ENCODE data around the gene ZNF281. TPM values are rescaled to one million over a fixed set of nuclear protein-coding genes. Genes with fewer than 3 reads are reported as not detected.

The ZNF281 gene, protein sequence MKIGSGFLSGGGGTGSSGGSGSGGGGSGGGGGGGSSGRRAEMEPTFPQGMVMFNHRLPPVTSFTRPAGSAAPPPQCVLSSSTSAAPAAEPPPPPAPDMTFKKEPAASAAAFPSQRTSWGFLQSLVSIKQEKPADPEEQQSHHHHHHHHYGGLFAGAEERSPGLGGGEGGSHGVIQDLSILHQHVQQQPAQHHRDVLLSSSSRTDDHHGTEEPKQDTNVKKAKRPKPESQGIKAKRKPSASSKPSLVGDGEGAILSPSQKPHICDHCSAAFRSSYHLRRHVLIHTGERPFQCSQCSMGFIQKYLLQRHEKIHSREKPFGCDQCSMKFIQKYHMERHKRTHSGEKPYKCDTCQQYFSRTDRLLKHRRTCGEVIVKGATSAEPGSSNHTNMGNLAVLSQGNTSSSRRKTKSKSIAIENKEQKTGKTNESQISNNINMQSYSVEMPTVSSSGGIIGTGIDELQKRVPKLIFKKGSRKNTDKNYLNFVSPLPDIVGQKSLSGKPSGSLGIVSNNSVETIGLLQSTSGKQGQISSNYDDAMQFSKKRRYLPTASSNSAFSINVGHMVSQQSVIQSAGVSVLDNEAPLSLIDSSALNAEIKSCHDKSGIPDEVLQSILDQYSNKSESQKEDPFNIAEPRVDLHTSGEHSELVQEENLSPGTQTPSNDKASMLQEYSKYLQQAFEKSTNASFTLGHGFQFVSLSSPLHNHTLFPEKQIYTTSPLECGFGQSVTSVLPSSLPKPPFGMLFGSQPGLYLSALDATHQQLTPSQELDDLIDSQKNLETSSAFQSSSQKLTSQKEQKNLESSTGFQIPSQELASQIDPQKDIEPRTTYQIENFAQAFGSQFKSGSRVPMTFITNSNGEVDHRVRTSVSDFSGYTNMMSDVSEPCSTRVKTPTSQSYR
- polyA plus RNA-seq (2011; rRNA removed), result 14.9 and 17.7 TPM in 2 replicates
- 23.0 and 24.6 TPM in 2 replicates for polyA minus RNA-seq (2011; rRNA and poly(A)+ RNA removed)

DNA sequence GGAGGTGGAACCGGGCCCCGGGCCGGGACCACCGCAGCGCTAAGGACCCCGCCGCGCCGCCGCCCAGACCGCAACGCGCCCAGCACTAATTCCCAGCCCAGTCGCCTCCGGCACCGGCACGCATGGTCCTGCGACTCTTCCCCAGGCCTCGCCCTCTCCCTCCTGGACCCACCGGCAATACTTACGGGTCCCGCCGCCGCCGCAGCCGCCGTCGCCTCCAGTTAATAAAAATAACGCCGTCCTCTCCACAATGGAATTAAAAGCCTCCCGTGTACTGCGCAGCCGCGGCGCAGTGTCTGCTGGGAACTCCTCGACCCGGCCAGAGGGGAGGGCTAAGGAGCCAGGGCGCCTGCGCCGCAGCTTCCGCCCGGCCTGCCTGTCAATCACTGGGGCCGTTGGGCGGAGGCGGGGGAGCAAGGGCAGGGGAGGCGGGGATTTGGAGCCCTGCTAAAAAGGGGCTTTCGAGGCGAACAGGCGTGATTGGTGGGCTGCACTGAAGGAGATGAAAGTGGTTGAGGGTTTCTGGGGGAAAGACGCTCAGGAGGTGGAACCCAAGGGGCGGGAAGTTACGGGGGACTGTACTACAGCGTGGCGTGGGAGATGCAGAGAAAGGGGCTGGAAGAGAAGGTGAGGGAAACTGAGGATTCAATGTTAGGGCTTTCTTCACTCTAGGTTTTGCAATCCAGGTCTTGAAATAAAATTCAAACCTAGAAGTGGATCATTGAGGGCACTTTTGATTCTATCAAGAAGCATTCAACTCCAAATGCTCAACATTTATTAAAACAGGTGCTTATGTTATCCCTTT lies at the start of gene ZNF281:
Gene ZNF281, minus strand, starts transcription at position 276 of the 805 bp plus-strand sequence. CDS start 331 bp downstream, outside the sequence.
- Histone ChIP-seq H3K9me3 (ENCODE audit: control insufficient read depth, insufficient read depth, low read length) (no peaks in the 10 kb centered on the region; the same call in 1 of the 2 replicates), H3K4me3 (ENCODE audit: low read depth, low read length) (peak within 1 kb of the TSS; percentile 84), H3K27ac (ENCODE audit: low read depth, low read length) (peak within 1 kb of the TSS; percentile 69), H3K27me3 (ENCODE audit: control insufficient read depth, insufficient read depth, low read length) (no peaks in the 10 kb centered on the region)
- TF ChIP-seq, protein P1, sequence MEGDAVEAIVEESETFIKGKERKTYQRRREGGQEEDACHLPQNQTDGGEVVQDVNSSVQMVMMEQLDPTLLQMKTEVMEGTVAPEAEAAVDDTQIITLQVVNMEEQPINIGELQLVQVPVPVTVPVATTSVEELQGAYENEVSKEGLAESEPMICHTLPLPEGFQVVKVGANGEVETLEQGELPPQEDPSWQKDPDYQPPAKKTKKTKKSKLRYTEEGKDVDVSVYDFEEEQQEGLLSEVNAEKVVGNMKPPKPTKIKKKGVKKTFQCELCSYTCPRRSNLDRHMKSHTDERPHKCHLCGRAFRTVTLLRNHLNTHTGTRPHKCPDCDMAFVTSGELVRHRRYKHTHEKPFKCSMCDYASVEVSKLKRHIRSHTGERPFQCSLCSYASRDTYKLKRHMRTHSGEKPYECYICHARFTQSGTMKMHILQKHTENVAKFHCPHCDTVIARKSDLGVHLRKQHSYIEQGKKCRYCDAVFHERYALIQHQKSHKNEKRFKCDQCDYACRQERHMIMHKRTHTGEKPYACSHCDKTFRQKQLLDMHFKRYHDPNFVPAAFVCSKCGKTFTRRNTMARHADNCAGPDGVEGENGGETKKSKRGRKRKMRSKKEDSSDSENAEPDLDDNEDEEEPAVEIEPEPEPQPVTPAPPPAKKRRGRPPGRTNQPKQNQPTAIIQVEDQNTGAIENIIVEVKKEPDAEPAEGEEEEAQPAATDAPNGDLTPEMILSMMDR (IDR thresholded peaks at IDR 0.05; ENCODE audit: low read depth, low read length), result no peak
- CTCF ChIA-PET, result interaction anchor here (1.2 kb wide), 1 partner anchor 74 kb away, joined by 3 read pairs; no protein-coding TSS in a partner anchor
- peak; percentile 82 for DNase-seq (ENCODE audit: low read depth, low spot score)
- POLR2A ChIA-PET, result interaction anchor here (0.6 to 1.1 kb wide), 3 partner anchors 14 to 76 kb away, joined by 3 to 5 read pairs (median 4); no protein-coding TSS in a partner anchor

DNA sequence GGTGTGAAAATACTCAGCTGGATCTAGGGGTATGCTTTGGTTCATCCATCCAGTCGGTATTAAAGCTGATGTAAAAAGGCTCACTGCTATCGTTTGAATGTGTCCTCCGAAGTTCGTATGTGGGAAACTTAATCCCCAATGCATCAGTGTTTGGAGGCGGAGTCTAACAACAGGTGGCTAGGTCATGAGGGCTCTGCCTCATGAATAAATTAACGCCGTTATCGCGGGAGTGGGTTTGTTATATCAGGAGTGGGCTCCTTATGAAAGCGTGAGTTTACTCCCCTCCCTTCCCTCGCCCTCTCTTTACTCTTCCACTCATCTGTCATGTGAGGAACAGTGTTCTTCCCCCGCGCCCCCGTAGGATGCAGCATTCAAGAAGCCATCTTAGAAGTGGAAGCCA lies 48.9 kb upstream of the ZNF281 start:
- Histone ChIP-seq H3K4me3 (ENCODE audit: low read depth, low read length) (no peak overlapping the region), H3K27ac (ENCODE audit: low read depth, low read length) (no peak overlapping the region), H3K9me3 (ENCODE audit: control insufficient read depth, insufficient read depth, low read length) (no peaks in the 10 kb centered on the region), H3K27me3 (ENCODE audit: control insufficient read depth, insufficient read depth, low read length) (no peaks in the 10 kb centered on the region)
- ChIA-PET POLR2A (no interaction called here), CTCF (no interaction called here)
- DNase-seq (ENCODE audit: low read depth, low spot score), result no peak
- TF ChIP-seq, protein P1 (IDR thresholded peaks at IDR 0.05; ENCODE audit: low read depth, low read length), result no peak

DNA sequence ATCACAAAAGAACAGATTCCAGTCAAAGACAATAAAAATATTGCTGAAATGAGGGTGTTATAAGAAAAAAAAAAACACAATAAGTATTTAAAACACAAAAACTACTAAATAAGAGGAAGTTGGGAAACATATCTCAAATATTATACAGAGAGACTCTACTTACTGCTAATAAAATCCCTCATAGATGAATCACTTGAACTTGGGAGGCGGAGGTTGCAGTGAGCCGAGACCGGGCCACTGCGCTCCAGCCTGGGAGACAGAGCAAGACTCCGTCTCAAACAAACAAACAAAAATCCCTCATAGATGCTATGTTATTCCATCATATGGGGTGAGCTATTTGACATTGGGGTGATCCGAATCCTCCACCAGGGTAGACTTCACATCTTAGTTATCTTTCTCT lies 48.0 kb upstream of the ZNF281 start:
- ChIA-PET POLR2A (interaction anchor here (0.7 to 0.8 kb wide), 2 partner anchors 10 to 299 kb away, joined by 4 to 7 read pairs; no protein-coding TSS in a partner anchor), CTCF (interaction anchor here (0.7 kb wide), 1 partner anchor 1345 kb away, joined by 4 read pairs; no protein-coding TSS in a partner anchor)

DNA sequence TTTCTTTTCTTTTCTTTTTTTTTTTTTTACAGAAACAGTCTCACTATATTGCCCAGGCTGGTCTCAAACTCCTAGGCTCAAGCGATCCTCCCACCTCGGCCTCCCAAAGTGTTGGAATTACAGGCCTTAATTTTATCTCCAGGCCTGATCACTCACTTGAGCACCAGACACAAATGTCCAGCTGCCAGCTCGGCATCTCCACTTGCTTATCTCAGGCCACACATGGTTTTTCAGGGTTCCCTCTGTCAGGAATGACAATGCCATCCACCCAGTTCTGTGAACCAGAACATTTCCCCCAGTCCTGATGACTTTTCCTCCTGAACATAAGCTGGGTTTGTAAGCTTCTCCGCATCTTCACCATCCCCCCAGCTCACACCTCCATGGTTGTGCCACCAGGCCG lies 44.6 kb upstream of the ZNF281 start:
- Histone ChIP-seq H3K4me3 (ENCODE audit: low read depth, low read length) (no peak overlapping the region), H3K9me3 (ENCODE audit: control insufficient read depth, insufficient read depth, low read length) (no peaks in the 10 kb centered on the region), H3K27ac (ENCODE audit: low read depth, low read length) (no peak overlapping the region), H3K27me3 (ENCODE audit: control insufficient read depth, insufficient read depth, low read length) (no peaks in the 10 kb centered on the region)
- no peak for DNase-seq (ENCODE audit: low read depth, low spot score)
- POLR2A ChIA-PET, result interaction anchor here (0.6 kb wide), 1 partner anchor 16 kb away, joined by 5 read pairs; no protein-coding TSS in a partner anchor
- CTCF ChIA-PET, result interaction anchor here (0.5 kb wide), 1 partner anchor 318 kb away, joined by 4 read pairs; no protein-coding TSS in a partner anchor
- TF ChIP-seq, protein P1 (IDR thresholded peaks at IDR 0.05; ENCODE audit: low read depth, low read length), result no peak

More for the DNA sequence above, 48.0 kb upstream of the ZNF281 start:
- DNase-seq (ENCODE audit: low read depth, low spot score), result no peak
- Histone ChIP-seq H3K27me3 (ENCODE audit: control insufficient read depth, insufficient read depth, low read length) (no peaks in the 10 kb centered on the region), H3K4me3 (ENCODE audit: low read depth, low read length) (no peak overlapping the region), H3K9me3 (ENCODE audit: control insufficient read depth, insufficient read depth, low read length) (no peaks in the 10 kb centered on the region), H3K27ac (ENCODE audit: low read depth, low read length) (no peak overlapping the region)
- TF ChIP-seq, protein P1 (IDR thresholded peaks at IDR 0.05; ENCODE audit: low read depth, low read length), result no peak
